ENCODE data around the gene ARHGEF19.

- TF ChIP-seq CTCF (IDR thresholded peaks at IDR 0.05; ENCODE audit: insufficient read depth, low read length) (no peak), GABPA (IDR thresholded peaks at IDR 0.05; ENCODE audit: low read depth) (no peak)
These were observed 37.4 kb downstream of the ARHGEF19 start for GRCh38 chr1:16174886-16175598.
